Measurements from ENCODE around the gene DYNC1H1.

DYNC1H1 gene

DNA sequence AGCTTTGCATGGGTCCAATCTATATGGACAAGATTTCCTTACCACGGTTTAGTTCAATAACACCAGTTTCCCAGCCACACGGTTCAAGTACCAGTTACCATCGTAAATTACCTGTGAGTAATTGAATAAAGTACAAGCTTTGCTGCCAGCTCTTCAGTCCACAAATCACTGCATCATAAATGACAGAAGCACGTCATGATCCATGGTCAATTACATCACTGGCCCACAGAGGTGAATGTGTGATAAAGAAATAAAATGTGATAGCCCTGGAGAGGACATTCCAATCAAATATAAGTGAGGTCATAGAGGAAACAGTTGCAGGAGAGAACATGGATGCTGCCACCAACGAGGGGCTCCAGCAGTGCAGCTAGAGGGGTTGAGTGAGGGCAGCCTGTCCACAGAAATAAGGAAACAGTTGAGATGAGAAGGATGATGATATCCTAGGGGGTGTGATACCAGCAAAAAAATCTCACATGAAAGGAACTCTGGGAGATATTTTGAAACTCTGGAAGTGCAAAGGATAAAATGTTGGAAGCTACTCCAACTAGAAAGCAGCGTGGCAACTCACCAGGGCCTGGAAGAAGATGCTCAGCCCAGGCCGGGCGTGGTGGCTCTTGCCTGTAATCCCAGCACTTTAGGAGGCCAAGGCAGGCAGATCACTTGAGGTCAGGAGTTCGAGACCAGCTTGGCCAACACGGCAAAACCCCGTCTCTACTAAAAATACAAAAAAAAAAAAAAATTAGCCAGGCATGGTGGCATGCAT lies 5.8 kb upstream of the DYNC1H1 start:
- no peak for TF ChIP-seq CTCF (IDR thresholded peaks at IDR 0.05; ENCODE audit: insufficient read depth, low read depth, low read length, missing control alignments)
- no peak for DNase-seq (ENCODE audit: low read depth)
- no peak overlapping the region for H3K4me3 ChIP-seq (ENCODE audit: low read length)

DNA sequence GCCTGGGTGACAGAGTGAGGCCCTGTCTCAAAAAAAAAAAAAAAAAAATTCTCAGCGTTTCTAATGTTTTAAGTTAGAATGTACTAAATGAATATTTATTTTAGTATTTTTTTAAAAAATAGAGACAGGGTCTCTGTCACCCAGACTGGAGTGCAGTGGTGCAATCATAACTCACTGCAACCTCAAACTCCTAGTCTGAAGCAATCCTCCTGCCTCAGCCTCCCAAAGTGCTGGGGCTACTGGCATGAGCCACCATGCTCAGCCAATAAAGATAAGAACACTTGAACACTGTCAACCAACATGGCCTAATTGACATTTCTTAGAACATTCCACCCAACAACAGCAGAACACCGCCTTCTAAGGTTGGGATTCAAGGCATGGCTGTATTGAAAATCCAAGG lies 5.1 kb upstream of the DYNC1H1 start:
- TF ChIP-seq CTCF (IDR thresholded peaks at IDR 0.05; ENCODE audit: insufficient read depth, low read depth, low read length, missing control alignments) = no peak
- no peak for DNase-seq (ENCODE audit: low read depth)
- H3K4me3 ChIP-seq (ENCODE audit: low read length) = no peak overlapping the region

GRCh38 chr14:101960225-101960624 lies 4.1 kb upstream of the DYNC1H1 start:
- H3K4me3 ChIP-seq (ENCODE audit: low read length) = no peak overlapping the region
- peak; percentile 43 for TF ChIP-seq CTCF (IDR thresholded peaks at IDR 0.05; ENCODE audit: insufficient read depth, low read depth, low read length, missing control alignments)
- no peak for DNase-seq (ENCODE audit: low read depth)

DNA sequence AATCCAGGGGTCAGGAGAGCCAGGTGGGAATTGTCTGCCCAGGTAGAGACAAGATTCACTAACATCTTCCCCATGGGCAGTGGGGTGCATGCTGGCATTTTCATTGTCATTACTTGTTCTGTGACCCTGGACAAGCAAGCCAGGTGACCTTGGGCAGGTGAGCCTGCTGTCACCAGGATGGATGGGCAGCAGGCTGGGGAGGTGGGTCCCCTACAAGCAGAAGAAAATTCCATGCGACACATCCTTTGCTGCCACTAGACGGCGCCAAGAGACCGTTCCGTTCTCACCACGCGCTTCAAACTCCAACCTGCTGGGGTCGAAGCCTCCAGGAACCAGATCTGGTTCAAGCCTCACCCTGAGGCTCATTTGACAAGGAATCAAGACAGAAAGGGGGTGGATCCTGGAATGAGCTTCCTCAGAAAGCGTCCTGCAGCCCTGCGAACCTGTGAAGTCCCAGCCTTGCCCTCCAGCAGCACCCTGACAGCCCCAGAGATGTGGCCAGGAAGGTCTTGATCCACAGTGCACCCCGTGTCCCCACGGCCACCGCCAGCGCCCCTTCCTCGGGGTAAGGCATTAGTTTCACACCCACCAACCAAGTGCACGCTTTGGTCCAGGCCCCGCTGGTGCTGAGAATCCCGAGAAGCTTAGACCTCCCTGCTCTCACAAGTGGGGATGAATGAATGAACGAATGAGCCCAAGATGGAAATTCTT lies 3.2 kb upstream of the DYNC1H1 start:
- no peak overlapping the region for H3K4me3 ChIP-seq (ENCODE audit: low read length)
- TF ChIP-seq CTCF (IDR thresholded peaks at IDR 0.05; ENCODE audit: insufficient read depth, low read depth, low read length, missing control alignments) = peak; percentile 99
- peak; percentile 83 for DNase-seq (ENCODE audit: low read depth)

- no peak overlapping the region for H3K4me3 ChIP-seq (ENCODE audit: low read length)
- no peak for TF ChIP-seq CTCF (IDR thresholded peaks at IDR 0.05; ENCODE audit: insufficient read depth, low read depth, low read length, missing control alignments)
- no peak for DNase-seq (ENCODE audit: low read depth)
Observed at GRCh38 chr14:101961746-101962502, 2.4 kb upstream of the DYNC1H1 start.

GRCh38 chr14:101962503-101962874 lies 1.9 kb upstream of the DYNC1H1 start:
- DNase-seq (ENCODE audit: low read depth) = peak; percentile 86
- no peak for TF ChIP-seq CTCF (IDR thresholded peaks at IDR 0.05; ENCODE audit: insufficient read depth, low read depth, low read length, missing control alignments)
- H3K4me3 ChIP-seq (ENCODE audit: low read length) = no peak overlapping the region
